Renal cortical epithelial cell (primary cell): Measurements from ENCODE around the gene TMEM91. TPM values are rescaled to one million over a fixed set of nuclear protein-coding genes. Genes with fewer than 3 reads are reported as not detected.

Experiments used
- DNase-seq: peaks from one replicate; pipeline ENCODE4 v3.0.0-alpha.2; 2011; ENCODE audit warnings: low read depth
- total RNA-seq: library from RNA; depleted of rRNA; stranded (reverse); fragments of >200 nt; gene quantifications from 2 replicates; pipeline ENCODE4 v1.2.3, GENCODE V29; 2014

The TMEM91 gene
- total RNA-seq, 1 donor from 2014 or later = 9.0 TPM

DNA sequence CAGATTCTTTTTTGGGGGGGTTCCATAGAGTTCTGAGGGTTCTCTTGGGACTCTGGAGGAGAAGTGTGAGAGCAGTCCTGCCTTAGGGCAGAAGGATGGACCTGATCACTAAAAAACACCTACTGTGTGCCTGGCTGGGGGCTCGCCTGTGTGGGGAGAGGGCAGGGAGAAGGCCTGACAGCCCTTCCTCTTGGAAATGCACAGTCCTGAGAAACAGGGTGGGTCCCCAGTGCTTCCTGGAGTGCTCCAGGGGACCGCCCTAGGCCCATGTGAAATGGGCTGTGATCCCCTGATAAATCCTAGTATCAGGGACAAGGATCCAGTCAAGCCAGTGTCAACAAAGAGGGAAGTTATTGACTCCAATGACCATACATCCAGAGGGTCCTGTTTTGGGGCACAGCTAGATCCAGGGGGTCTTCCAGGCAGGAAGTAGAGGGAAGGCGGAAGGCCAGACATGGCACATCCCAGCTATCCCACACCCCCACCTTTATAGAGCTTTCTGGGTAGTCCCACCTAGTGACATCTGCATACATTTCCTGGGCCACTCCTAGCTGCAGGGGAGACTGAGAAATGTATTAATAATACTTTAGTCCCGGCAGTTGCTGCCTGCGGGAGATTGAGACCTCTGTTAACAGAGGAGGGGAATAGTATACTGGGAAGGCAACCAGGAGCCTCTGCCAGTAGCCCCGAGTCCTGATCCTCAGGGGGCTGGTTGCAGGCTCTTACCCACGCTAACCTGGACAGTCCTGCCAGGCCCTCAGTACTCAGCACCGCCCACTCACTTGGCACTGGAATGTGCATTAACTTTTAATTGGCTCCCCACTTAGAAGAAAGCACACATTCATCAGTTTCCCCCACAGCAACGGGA is 35.0 kb downstream of the TMEM91 start:
- peak; percentile 21 for DNase-seq

DNA sequence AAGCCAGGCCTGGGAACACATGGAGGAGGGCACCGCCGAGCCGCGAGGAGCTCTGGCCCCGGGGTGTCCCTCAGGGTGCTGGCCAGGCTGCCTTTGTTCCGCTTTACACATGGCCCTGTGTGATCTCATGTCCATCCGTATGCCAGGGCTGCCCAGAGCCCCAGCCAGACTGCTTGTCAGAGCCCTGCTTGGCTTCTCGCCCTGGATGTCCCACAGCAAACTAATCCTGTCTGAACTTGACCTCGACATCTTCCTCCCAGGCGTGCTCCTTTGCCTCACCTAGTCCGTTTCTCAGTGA is 35.6 kb downstream of the TMEM91 start:
- no peak for DNase-seq

DNA sequence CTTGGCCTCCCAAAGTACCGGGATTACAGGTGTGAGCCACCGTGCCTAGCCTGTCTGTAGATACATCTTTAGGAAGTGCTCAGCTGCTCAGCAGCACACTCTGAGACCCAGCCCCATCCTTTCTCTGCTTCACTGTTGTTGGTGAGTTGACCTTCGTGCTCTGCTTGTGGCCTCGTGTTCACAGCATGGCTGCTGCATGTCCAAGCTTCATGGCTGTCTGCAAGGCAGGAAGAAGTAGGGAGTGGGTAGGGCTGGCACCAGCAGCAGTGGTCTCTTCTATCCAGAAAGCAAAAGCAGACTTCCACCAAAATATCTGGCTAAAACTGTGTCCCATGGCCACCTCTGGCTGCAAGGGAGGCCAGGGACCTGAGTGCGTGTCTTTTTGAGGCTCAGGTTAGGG is 36.6 kb downstream of the TMEM91 start:
- no peak for DNase-seq

DNA sequence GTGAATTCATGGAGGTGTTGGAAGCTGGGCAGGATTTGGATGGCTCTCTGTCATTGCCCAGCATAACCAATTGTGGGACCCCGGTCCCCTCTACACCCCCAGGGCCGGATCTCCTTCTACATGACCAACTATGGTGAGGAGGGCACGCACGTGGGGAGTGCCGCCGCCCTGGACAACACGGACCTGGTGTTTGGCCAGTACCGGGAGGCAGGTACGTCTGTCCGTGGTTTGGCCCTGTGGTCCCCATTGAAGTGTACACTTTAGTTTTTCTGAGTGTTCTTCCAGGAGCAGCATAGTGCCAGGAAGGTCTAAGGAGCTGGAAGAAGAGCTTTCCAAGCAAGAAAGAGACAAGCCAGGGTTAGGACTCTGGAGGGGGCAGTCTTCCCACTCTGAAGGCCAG is 37.6 kb downstream of the TMEM91 start:
- DNase-seq = no peak

DNA sequence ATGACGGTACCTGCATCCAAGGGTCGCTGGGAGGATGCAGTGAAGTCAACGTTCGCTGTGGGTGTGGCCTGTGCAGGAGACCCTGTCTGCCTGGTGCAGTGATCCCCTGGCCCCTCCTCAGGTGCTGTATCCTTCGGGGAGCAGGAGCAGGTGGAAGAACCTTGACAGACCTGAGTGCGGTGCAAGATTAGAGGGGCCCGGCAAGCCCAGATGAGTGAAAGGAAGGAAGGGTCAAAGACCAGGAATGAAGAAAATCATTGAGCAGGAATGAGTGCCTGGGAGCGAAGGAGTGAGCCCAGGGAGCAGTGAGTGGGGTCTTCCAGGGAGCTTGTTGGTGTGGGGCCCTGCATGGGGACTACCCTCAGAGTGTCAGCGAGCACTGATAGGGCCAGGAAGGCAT is 38.1 kb downstream of the TMEM91 start:
- DNase-seq = no peak

DNA sequence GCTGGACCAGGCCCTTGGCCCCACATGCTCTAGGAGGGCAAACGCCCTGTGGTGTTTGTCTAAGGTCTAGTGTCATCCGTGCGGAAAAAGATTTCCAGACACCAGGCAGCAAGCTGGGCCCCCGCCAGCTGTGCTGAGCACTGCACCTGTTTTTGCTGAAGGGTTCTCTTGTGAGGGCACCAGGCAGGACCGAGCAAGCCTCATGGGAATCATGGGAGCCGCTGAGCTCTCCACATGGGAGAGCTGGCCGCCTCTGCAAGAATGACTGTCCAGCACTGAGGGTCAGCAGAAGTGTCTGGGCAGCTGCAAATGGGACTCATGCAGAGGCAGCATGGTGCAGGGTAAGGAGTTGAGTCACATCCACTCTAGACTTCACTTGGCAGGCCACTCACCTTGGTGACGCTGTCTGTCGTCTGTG is 38.8 kb downstream of the TMEM91 start:
- no peak for DNase-seq

DNA sequence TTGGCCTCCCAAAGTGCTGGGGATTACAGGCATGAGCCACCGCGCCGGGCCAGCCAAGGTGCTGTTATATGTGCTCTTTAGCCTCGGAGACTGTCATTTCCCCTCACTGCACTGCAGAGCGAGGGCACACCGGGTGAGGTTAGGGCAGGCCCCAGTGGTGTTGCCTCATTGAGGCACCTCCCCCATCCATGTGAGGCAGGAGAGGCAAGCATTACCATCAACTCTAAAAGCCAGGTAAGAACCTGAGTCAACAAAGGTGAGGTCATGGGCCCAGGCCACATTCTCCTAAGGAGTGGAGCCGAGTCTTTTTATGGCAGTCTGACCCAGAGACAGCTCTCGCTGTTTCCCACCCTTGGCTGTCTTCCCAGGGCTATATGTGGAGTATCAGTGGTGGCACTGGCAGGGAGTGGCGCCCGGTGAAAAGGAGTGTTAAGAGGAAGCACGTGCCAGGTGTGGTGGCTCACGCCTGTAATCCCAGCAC is 39.9 kb downstream of the TMEM91 start:
- DNase-seq = no peak

DNA sequence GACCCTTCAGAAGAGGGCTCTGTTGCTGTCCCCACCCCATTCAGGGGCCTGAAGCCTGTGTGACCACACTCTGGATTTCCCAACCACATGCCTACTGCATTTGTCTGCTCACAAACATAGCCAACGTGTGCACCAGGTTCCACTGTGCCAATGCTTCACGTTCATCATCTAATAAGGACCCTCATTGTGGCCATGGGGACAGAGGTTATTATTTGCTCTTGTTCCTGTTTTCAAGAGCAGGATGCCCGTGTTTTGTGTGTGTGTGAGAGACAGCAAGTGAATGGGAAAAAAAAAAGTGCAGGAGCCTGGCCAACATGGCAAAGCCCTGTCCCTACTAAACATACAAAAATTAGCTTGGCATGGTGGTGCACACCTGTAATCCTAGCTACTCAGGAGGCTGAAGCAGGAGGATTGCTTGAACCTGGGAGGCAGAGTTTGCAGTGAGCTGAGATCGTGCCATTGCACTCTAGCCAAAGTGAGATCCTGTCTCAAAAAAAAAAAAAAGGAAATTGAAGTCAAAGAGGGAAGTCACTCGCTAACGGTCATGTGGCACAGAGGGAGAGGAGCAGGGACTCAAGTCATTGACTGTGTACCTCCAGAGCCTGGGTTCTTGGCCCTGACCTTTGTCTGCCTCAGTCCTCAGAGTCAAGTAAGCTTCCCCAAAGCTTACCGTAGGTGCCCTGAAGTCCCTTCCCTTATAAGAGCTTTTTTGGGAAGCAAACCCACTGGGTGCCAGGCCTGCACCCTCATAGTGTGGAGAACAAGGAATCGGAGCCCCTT is 44.0 kb downstream of the TMEM91 start:
- DNase-seq = no peak

DNA sequence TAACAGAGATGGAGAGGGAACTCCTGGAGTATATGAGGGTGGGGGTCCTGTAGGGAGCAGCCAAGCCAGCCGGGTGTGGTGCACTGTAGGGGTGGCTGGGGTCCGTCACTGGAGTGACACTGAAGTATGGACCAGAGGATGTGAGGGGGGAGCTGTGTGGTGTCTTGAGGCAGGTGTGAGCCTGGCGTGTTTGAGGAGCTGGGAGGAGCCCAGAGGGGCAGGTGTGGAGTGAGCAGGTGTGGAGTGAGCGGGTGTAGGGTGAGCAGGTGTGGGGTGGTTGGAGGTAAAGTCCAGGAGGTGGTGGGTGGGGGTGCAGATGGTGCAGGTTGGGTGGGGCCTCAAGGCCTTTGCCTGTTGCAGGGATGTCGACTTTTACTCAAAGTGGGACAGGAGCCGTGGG is 45.0 kb downstream of the TMEM91 start:
- no peak for DNase-seq

DNA sequence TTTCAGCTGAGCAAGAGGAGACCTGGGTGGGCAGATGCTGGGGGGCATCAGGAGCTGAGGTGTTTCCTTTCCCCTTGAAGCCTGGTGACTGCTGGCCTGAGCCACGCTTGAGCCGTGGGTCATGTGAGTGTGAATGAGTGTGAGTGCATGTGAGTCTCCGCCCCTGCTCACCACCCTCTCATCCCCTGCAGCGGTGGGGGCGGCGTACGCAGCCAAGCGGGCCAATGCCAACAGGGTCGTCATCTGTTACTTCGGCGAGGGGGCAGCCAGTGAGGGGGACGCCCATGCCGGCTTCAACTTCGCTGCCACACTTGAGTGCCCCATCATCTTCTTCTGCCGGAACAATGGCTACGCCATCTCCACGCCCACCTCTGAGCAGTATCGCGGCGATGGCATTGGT is 45.6 kb downstream of the TMEM91 start:
- DNase-seq = no peak

DNA sequence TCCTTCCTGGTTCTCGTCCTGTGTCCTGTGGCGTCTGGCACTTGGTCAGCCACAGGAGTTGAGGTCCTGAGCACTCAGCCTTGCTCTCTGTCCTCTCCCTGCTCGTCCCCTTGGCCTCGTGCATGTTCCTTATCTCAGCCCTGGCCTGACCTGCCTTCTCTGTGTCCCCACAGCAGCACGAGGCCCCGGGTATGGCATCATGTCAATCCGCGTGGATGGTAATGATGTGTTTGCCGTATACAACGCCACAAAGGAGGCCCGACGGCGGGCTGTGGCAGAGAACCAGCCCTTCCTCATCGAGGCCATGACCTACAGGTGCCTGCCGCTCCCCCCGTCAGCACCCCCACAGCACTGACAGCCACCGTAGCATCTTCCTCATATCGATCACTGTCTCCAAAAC is 46.1 kb downstream of the TMEM91 start:
- DNase-seq = no peak

DNA sequence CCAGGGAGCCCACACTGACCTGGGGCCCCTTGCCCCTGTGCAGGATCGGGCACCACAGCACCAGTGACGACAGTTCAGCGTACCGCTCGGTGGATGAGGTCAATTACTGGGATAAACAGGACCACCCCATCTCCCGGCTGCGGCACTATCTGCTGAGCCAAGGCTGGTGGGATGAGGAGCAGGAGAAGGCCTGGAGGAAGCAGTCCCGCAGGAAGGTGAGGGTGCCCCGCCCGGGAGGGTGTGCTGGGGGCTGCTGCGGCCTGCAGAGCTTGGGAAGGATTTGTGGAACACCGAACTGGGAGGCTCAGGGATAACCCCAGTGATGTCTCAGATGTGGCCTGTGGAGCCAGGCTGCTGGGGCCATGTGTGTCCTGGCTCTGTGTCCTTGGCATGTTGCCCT is 46.6 kb downstream of the TMEM91 start:
- no peak for DNase-seq

DNA sequence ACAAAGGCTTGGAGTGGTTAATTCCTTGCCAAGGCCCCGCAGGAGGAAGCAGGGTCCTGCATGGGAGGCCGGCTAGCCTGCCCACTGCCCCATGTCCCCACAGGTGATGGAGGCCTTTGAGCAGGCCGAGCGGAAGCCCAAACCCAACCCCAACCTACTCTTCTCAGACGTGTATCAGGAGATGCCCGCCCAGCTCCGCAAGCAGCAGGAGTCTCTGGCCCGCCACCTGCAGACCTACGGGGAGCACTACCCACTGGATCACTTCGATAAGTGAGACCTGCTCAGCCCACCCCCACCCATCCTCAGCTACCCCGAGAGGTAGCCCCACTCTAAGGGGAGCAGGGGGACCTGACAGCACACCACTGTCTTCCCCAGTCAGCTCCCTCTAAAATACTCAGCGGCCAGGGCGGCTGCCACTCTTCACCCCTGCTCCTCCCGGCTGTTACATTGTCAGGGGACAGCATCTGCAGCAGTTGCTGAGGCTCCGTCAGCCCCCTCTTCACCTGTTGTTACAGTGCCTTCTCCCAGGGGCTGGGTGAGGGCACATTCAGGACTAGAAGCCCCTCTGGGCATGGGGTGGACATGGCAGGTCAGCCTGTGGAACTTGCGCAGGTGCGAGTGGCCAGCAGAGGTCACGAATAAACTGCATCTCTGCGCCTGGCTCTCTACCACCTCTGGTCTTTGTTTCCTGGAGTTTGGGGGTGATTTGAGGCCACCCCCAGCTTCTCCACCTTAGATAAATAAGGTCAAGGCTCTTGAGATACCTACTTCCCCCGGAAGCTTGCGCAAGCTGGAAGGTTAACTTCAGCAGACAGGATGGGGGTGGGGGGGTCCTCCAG is 48.2 kb downstream of the TMEM91 start:
- no peak for DNase-seq

DNA sequence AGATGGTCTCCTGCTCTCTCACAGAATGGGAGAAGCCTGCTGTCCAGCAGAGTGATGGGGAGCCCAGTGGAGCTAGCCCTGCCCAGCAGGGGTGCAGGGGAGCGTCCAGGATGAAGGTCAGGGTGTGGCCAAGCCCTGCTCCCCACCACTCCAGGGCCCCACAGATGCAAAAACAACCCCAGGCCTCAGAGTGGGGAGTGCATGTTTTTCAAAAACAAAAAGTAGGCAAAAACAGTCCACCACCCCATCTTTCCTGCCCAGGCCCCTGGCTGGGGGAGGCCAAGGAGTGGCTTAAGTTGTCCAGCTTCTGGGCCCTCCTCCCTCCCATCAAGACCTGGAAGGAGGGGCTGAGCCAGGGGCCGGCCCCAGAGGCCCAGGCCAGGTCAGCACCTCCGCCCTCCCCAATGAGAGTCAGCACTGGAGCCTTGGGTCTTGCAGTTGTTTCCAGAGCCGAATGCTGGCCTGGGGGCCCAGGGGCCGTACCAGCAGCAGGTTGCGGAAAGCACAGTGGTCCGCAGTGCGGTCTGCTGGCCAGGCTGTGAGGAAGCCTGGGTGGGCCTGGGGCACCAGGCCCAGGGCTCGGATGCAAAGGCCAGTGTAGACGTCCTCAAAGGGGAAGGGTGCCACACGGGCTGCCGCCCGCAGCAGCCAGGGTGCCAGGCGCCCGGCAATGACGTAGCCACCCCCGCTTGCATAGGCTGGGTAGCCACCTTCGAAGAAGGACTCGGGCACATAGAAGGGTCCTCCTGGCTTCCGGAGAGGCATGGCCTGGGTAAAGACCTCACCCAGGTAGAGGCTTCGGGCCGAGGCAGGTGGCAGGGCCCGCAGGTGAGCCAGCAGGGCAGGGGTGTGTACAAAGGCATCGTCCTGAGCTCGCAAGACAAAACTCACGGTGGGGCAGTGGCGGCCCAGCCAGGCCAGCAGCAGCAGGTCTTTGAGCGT is 49.1 kb downstream of the TMEM91 start:
- no peak for DNase-seq

DNA sequence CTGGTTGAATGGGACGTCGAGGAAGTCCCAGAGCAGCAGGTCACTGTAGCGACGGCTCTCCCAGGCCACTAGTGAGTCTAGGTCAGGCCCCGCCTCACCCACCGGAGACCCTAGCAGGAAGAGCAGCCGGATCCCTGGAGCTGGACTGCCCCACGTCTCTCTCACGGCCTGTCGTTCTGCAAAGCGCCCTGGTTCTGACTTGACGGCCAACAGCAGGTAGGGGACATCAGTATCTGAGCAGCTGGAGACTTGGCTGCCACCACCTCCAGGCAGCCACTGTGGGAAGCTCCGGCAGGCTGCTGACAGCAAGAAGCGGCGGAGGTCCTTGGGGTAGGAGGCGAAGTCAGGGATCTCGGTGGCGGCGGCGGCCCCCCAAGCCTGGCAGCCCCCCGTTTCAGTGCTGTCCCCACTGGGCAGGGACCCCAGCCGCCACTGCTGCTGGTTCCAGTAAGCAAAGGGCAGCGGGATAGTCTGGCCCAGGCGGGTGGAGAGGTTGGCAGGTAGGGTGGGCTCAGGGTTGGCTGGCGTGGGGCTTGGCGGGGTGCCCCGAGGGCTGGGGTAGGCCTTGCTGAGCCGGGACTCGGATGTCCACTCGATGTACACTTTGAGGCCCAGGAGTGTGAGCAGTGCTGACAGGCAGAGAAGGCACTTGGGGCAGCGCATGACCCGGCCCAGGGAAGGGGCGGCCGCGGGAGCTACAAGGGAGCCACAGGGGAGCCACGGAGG is 49.9 kb downstream of the TMEM91 start:
- no peak for DNase-seq

DNA sequence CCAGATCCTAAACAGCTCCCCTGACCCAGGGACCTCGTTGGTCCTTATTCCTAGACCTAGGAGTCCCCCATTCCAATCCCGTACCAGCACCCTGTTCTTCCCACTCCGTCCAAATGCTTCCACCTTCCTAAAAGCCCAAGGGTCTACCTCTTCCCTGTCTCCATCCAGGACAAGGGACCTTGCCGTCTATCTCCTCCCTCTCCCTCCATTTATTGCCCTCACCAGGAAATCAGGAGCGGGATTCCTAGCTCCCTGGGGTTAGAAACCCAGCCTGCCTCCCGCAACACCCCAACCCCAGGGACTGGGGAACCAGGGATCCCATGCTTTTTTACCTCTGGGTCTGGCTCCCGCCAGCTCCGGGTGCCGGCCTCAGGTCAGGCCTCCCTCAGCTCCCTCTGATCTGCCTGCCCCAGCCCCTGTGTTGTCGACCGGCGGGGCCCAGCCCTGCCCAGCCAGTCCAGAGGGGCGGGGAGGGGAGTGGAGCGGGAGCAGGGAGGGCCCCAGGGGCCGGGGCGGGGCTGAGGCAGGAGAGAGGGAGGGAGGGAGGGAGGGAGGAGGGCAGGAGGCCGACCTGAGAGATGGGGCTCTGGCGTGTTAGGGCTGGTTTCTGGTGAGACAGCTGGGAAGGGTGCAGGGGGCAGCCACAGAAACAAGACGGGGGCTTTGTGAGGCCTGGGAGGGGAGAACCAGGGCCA is 50.8 kb downstream of the TMEM91 start, which contains the start of gene B3GNT8:
Gene B3GNT8 (minus strand): TSS at position 423 of the 695 bp plus-strand sequence. CDS start 596 bp downstream, outside the sequence.
- peak; percentile 30 for DNase-seq

DNA sequence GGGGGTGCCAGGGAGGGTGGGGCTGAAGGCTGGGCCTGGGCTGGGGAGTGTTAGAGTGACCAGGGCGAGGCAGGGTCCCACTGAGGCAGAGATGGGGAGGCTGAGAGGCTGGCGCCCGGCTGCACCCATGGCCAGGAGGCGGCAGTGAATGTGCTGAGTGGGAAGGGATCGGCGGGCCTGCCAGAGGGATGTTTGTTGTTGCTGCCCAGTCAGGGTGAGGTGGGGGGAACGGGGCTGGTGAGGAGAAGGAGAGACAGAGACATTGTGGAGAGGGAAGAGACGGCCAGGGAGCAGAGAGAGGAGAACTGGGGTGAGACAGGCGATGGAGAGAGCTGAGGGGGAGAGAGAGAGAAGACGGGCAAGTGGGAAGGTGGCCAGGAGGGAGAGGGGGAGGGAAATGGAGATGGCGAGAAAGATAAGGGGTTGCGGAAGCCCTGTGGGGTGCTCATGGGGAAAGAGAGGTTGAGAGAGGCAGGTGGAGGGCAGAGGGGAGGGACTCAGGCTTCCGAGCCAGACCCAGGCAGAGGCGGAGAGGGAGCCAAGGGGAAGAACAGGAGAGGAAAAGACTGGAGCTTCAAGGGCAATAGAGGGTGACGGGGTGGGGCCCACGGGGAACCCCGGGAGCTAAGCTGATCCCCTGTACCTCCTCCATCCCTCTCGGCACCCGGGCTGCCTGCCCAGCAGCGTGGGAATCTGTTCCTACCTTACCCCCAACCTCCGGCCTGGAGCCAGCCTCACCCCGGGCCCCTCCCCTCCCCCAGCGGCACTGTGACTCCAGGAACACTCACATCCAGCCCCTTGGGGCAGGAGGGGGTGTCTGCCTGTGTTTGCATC is 51.5 kb downstream of the TMEM91 start:
- DNase-seq = no peak

DNA sequence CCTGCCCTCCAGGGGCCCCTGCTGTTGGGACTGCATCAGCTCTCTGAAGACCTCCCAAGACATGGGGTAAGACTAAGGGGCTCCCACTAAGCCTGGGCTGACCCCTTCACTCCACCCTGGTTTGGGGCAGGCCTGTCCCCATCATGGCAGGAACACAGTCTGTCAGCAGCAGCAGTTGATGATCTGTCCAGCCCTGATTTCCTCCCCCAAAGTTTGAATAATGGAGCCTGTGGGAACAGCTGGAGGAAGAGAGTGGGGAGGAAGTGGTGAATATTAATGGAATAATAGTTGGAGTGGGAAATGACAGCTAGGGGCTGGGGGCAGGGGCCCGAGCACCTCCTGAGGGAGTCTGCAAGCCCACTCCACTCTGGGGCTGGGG is 52.1 kb downstream of the TMEM91 start:
- DNase-seq = no peak

DNA sequence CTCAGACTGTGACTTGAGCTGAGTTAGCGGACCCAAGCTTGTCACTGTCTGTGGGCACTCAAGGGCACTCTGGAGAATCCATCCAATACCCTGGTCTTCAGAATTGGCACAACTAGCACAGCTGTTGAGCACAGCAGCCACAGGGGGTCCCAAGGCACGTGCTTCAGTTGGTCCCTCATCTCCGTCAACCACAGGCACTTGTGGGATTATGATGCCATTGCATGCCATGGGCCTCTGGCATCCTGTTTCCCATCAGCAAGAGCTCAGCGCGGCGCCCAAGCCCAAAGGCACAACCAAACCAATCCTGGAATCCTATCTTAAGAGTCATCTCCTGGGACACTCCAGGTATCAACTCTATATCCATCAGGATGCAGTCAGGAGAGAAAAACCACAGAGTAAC is 54.6 kb downstream of the TMEM91 start:
- no peak for DNase-seq
